ENCODE results near the gene GRPEL2. TPM values are rescaled to one million over a fixed set of nuclear protein-coding genes. Genes with fewer than 3 reads are reported as not detected.

GRPEL2 gene
- total RNA-seq, 4 donors from 2014 or later: 2.2 to 10.6 (median 6.4) TPM

DNA sequence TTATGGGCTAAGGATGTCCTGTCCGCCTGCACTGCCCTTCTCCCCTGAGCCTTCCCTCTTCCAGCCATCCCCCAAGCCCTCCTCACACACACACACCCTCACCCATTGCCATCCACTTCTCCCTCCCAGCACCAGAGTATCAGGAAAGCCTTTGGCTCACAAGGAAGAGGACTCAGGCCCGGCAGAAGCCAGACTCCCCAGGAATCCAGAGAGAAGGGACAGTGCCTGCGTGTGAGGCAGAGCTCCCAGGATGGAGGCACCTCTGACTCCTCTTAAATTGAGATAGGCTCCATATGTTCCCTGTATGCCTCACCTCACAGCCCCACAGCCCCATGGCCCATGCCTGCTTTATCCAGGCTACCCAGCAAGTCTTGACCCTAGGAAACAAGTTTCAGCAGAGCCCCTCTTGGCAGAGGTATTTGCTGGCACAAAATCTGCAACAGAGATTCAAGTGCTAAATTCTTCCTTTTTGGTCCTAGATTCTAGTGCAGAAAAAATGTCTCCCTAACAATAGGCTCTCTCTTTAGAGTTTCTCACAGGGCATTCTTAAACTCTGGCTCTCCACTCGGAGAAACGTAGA, 33.0 kb downstream of the GRPEL2 start:
- WGBS, 2 donors (ENCODE audit: low coverage in 1 of 2): 43 to 58% methylated on average over 2 to 5 of the region's 5 CpGs
- no peaks in the 10 kb centered on the region for H3K9me3 ChIP-seq
- peaks cover 0 to 26% (median 11%) of the 10 kb centered on the region in 4 donors for H3K4me1 ChIP-seq
- no peaks in the 10 kb centered on the region for H3K27me3 ChIP-seq
- no peak overlapping the region for H3K4me3 ChIP-seq
- H3K36me3 ChIP-seq: no peaks in the 10 kb centered on the region
- in situ Hi-C loops (cut with MboI; ENCODE audit: low pct_ligation_motif_present in 1 of 4, low pct_unique_long_range_greater_than_20kb in 1 of 4, low sequenced_read_pairs in 3 of 4): loop anchor here in 2 of 4 donors (10.0 kb wide), 2 partner anchors 64 to 176 kb away; partner anchors contain the start of gene CSNK1A1 (in 1 of the 2)
- intact Hi-C loops (cut with DNase I; ENCODE audit: low total_unique reads): loop anchor here (10.0 kb wide), 1 partner anchor 186 kb away; no protein-coding TSS in a partner anchor
- H3K27ac ChIP-seq: peak overlapping the region; percentile 87 to 91 (median 88)
- TF ChIP-seq POLR2A (IDR thresholded peaks at IDR 0.05) (no peak), EP300 (IDR thresholded peaks at IDR 0.05; ENCODE audit: low read depth) (no peak), POLR2AphosphoS5 (IDR thresholded peaks at IDR 0.05) (no peak)
- TF ChIP-seq, protein P1, sequence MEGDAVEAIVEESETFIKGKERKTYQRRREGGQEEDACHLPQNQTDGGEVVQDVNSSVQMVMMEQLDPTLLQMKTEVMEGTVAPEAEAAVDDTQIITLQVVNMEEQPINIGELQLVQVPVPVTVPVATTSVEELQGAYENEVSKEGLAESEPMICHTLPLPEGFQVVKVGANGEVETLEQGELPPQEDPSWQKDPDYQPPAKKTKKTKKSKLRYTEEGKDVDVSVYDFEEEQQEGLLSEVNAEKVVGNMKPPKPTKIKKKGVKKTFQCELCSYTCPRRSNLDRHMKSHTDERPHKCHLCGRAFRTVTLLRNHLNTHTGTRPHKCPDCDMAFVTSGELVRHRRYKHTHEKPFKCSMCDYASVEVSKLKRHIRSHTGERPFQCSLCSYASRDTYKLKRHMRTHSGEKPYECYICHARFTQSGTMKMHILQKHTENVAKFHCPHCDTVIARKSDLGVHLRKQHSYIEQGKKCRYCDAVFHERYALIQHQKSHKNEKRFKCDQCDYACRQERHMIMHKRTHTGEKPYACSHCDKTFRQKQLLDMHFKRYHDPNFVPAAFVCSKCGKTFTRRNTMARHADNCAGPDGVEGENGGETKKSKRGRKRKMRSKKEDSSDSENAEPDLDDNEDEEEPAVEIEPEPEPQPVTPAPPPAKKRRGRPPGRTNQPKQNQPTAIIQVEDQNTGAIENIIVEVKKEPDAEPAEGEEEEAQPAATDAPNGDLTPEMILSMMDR (IDR thresholded peaks at IDR 0.05): no peak
- DNase-seq: no peak

DNA sequence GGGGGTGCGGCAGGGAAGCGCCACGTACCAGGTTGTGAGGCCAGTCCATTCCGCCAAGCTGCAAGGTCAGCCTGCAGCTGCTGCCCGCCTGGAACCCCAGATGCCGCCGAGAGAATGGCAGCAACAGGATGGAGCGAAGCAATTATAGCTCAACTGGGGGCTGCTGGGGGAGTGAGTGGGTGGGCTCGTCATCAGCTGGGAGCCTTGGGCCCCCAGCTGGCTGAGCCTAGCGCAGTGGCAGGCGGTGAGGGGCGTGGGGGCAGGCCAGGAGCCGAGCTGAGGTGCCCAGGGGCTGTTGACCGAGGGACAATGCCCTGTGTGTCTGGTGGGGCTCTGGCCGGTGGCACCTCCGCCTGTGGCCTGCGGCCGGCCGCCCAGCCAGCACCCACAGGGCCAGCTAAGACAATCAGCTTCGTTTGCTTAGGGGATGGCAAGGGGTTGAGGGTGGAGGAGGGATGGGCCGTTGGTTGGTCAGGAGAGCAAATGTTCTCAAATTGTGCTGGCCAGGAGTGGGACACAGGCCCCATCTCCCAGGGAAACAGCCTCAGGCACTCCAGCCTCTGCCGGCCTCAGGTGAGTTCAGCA, 34.0 kb downstream of the GRPEL2 start, which contains the start of gene IL17B:
Gene IL17B, minus strand, starts transcription at position 116 of the 585 bp plus-strand sequence. Its CDS starts 67 bp downstream, at position 49.
- no peaks in the 10 kb centered on the region for H3K27me3 ChIP-seq
- no peak within 1 kb of the TSS for H3K4me3 ChIP-seq
- peak within 1 kb of the TSS; percentile 87 to 91 (median 88) for H3K27ac ChIP-seq
- 73 to 86% methylated on average over 4 to 22 of the region's 22 CpGs for WGBS, 2 donors (ENCODE audit: low coverage in 1 of 2)
- no peaks in the 10 kb centered on the region for H3K9me3 ChIP-seq
- in situ Hi-C loops (cut with MboI; ENCODE audit: low pct_ligation_motif_present in 1 of 4, low pct_unique_long_range_greater_than_20kb in 1 of 4, low sequenced_read_pairs in 3 of 4): loop anchor here in 2 of 4 donors (10.0 kb wide), 2 partner anchors 64 to 176 kb away; partner anchors contain the start of gene CSNK1A1 (in 1 of the 2)
- H3K36me3 ChIP-seq: no peaks in the 10 kb centered on the region
- intact Hi-C loops (cut with DNase I; ENCODE audit: low total_unique reads): loop anchor here (10.0 kb wide), 1 partner anchor 186 kb away; no protein-coding TSS in a partner anchor
- H3K4me1 ChIP-seq: peaks cover 0 to 26% (median 14%) of the 10 kb centered on the region in 4 donors
- TF ChIP-seq POLR2AphosphoS5 (IDR thresholded peaks at IDR 0.05) (no peak), EP300 (IDR thresholded peaks at IDR 0.05; ENCODE audit: low read depth) (no peak), POLR2A (IDR thresholded peaks at IDR 0.05) (no peak)
- TF ChIP-seq, protein P1 (IDR thresholded peaks at IDR 0.05): no peak
- DNase-seq: no peak

GRCh38 chr5:149379818-149380374, 34.6 kb downstream of the GRPEL2 start:
- DNase-seq: no peak
- Histone ChIP-seq H3K27ac (peak overlapping the region; percentile 87 to 91 (median 88)), H3K36me3 (no peaks in the 10 kb centered on the region), H3K27me3 (no peaks in the 10 kb centered on the region), H3K4me3 (no peak overlapping the region), H3K4me1 (peaks cover 0 to 28% (median 15%) of the 10 kb centered on the region in 4 donors), H3K9me3 (no peaks in the 10 kb centered on the region)
- TF ChIP-seq POLR2A (IDR thresholded peaks at IDR 0.05) (no peak), POLR2AphosphoS5 (IDR thresholded peaks at IDR 0.05) (no peak), EP300 (IDR thresholded peaks at IDR 0.05; ENCODE audit: low read depth) (no peak)
- TF ChIP-seq, protein P1 (IDR thresholded peaks at IDR 0.05): no peak
- 83 to 88% methylated on average over 2 to 5 of the region's 5 CpGs for WGBS, 2 donors (ENCODE audit: low coverage in 1 of 2)
- intact Hi-C loops (cut with DNase I; ENCODE audit: low total_unique reads) (loop anchor here (5.0 to 10.0 kb wide), 2 partner anchors 52 to 185 kb away; no protein-coding TSS in a partner anchor), in situ Hi-C loops (cut with MboI; ENCODE audit: low pct_ligation_motif_present in 1 of 4, low pct_unique_long_range_greater_than_20kb in 1 of 4, low sequenced_read_pairs in 3 of 4) (loop anchor here in 2 of 4 donors (10.0 kb wide), 3 partner anchors 55 to 175 kb away; partner anchors contain the start of gene CSNK1A1 (in 1 of the 2))
